Smooth muscle cell (in vitro differentiated cells): ENCODE data around the gene P2RY6. TPM values are rescaled to one million over a fixed set of nuclear protein-coding genes. Genes with fewer than 3 reads are reported as not detected.

Source experiments
- DNase-seq: peaks from one replicate; lab custom pipeline; 2025; ENCODE audit not compliant: unreplicated experiment; lab: John Stamatoyannopoulos, UW
- H2AFZ ChIP-seq: fragments of 200-600 bp; sonication (generic); 2 replicates; pipeline ENCODE4 v1.6.0; 2016; ENCODE audit warnings: antibody characterized with exemption, low read depth, mild to moderate bottlenecking
- H3F3A ChIP-seq: fragments of 200-600 bp; sonication (generic); 2 replicates; pipeline ENCODE4 v1.6.0; 2017; ENCODE audit warnings: antibody characterized with exemption, low read depth
- H3K27ac ChIP-seq: fragments of 200-600 bp; sonication (generic); 2 replicates; pipeline ENCODE4 v1.5.1; 2016; ENCODE audit warnings: low read depth, mild to moderate bottlenecking
- H3K27me3 ChIP-seq: fragments of 200-600 bp; sonication (generic); 2 replicates; pipeline ENCODE4 v1.6.1; 2016; ENCODE audit warnings: low read depth, mild to moderate bottlenecking
- H3K36me3 ChIP-seq: fragments of 200-600 bp; sonication (generic); 2 replicates; pipeline ENCODE4 v1.5.1; 2016; ENCODE audit warnings: low read depth
- H3K4me1 ChIP-seq: fragments of 200-600 bp; sonication (generic); 2 replicates; pipeline ENCODE4 v1.5.1; 2016; ENCODE audit warnings: low read depth
- H3K4me2 ChIP-seq: fragments of 200-600 bp; sonication (generic); 2 replicates; pipeline ENCODE4 v1.6.0; 2016; ENCODE audit warnings: mild to moderate bottlenecking
- H3K4me3 ChIP-seq: fragments of 200-600 bp; sonication (generic); 2 replicates; pipeline ENCODE4 v1.5.1; 2016; ENCODE audit warnings: mild to moderate bottlenecking
- H3K79me2 ChIP-seq: fragments of 200-600 bp; sonication (generic); 2 replicates; pipeline ENCODE4 v1.6.0; 2016; ENCODE audit warnings: low read depth, mild to moderate bottlenecking
- H3K9ac ChIP-seq: fragments of 200-600 bp; sonication (generic); 2 replicates; pipeline ENCODE4 v1.6.0; 2016; ENCODE audit warnings: low read depth
- H3K9me3 ChIP-seq: fragments of 200-600 bp; sonication (generic); replicated peaks from 2 replicates; pipeline ENCODE4 v1.5.1; 2016; ENCODE audit warnings: low read depth
- H4K20me1 ChIP-seq: fragments of 200-600 bp; sonication (generic); 2 replicates; pipeline ENCODE4 v1.6.0; 2016; ENCODE audit warnings: low read depth
- WGBS: methylation state at CpG from one replicate; pipeline ENCODE4 v1.1.7; 2016; ENCODE audit warnings: low lambda C conversion rate; 5-methylcytosine and 5-hydroxymethylcytosine counted together
- polyA plus RNA-seq: library from polyadenylated mRNA; unstranded; fragments of >200 nt; fragmentation: Nextera tagmentation; extraction: Ambion mirVana; gene quantifications from 2 replicates; pipeline ENCODE4 v1.2.1, GENCODE V29; 2016
- total RNA-seq: library from RNA; depleted of rRNA; stranded (reverse); fragments of >200 nt; gene quantifications from 2 replicates; pipeline ENCODE4 v1.2.3, GENCODE V29; 2014
- TF ChIP-seq, protein P1 (sequence below): fragments of 200-600 bp; sonication (generic); IDR thresholded peaks from 2 replicates; pipeline ENCODE4 v1.5.1; 2017; ENCODE audit warnings: borderline replicate concordance, mild to moderate bottlenecking, antibody characterized with exemption; ENCODE audit not compliant: insufficient read depth, poor library complexity, severe bottlenecking

P2RY6 gene
- total and polyA plus RNA-seq, 2 experiments from 2014 or later = 3.7 to 13.8 TPM

DNA sequence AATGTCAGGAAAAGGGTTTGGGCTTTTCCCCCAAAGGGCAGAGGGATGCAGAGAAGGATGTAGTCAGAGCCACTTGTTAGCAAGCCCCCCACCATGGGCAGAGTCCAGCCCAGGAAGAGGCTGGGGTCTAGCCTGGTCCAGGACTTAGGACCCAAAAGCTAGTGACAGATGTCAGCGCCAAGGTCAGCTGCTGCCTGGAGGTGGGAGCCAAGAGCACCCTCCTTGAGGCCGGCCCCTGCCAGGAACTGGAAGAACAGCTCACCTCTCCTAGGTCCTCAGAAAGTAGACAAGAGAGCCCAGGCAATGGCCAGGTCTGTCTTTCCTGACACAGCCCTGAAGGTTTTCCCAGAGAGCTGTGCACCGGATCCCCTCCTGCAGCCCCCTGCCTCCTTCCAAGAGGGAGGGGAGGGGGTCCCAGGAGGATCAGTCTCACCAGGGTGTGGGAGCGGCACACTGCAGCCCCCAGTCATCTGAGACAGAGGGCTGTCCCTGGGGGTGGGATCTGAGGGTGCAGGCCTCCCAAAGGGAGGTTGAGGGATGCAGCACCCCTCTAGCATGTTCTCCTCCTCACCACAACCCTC is 21.3 kb downstream of the P2RY6 start:
- Histone ChIP-seq H3K4me2 (no peak overlapping the region), H3K79me2 (no peaks in the 10 kb centered on the region), H4K20me1 (no peaks in the 10 kb centered on the region), H3K27me3 (no peaks in the 10 kb centered on the region), H2AFZ (no peak overlapping the region), H3F3A (no peaks in the 10 kb centered on the region), H3K36me3 (no peaks in the 10 kb centered on the region), H3K9me3 (no peaks in the 10 kb centered on the region), H3K9ac (no peak overlapping the region), H3K27ac (no peak overlapping the region), H3K4me3 (no peak overlapping the region), H3K4me1 (peaks cover 15% of the 10 kb centered on the region)
- TF ChIP-seq, protein P1, sequence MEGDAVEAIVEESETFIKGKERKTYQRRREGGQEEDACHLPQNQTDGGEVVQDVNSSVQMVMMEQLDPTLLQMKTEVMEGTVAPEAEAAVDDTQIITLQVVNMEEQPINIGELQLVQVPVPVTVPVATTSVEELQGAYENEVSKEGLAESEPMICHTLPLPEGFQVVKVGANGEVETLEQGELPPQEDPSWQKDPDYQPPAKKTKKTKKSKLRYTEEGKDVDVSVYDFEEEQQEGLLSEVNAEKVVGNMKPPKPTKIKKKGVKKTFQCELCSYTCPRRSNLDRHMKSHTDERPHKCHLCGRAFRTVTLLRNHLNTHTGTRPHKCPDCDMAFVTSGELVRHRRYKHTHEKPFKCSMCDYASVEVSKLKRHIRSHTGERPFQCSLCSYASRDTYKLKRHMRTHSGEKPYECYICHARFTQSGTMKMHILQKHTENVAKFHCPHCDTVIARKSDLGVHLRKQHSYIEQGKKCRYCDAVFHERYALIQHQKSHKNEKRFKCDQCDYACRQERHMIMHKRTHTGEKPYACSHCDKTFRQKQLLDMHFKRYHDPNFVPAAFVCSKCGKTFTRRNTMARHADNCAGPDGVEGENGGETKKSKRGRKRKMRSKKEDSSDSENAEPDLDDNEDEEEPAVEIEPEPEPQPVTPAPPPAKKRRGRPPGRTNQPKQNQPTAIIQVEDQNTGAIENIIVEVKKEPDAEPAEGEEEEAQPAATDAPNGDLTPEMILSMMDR = no peak
- no peak for DNase-seq
- WGBS = 97% methylated on average over 4 of the region's 4 CpGs

GRCh38 chr11:73294604-73295003 is 22.5 kb downstream of the P2RY6 start:
- H3K4me3 ChIP-seq = no peak overlapping the region
- TF ChIP-seq, protein P1 = no peak
- H3K9ac ChIP-seq = no peak overlapping the region
- no peaks in the 10 kb centered on the region for H3F3A ChIP-seq
- H3K79me2 ChIP-seq = no peaks in the 10 kb centered on the region
- H4K20me1 ChIP-seq = no peaks in the 10 kb centered on the region
- DNase-seq = no peak
- H3K36me3 ChIP-seq = no peaks in the 10 kb centered on the region
- H3K27ac ChIP-seq = peak overlapping the region; percentile 15
- H2AFZ ChIP-seq = no peak overlapping the region
- no peaks in the 10 kb centered on the region for H3K9me3 ChIP-seq
- no peaks in the 10 kb centered on the region for H3K27me3 ChIP-seq
- no peak overlapping the region for H3K4me2 ChIP-seq
- peaks cover 10% of the 10 kb centered on the region for H3K4me1 ChIP-seq

DNA sequence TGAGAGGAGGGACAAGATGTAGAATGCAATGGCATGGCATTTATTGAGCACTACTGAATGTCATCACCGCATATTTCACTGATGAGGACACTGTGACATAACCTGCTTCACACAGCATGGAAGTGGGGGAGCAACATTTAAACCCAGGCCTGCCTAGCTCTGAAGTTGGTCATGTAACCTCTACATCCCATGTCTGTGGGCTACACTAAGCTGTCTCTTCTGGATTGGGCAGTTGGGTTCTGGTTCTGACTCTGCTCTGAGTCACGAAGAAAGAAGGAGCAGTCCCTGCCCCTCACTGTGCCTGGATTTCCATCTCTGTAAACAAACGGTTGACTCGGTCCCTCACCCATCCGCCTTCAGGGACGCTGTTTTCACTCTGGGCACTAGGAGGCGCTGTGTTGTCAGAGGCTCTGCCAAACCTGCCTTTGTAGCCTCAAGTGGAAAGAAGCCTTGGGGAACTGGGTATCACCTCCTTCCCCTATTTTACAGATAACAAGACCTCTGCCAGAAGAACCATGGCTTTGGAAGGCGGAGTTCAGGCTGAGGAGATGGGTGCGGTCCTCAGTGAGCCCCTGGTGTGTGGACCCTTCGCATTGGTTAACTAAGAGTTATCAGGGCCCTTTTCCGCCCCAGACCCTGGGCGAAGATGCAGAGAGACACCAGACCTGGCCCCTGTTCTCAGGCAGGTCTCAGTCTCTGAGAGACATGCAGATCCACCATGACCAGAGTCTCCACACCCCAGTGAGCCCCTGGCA is 23.3 kb downstream of the P2RY6 start:
- Histone ChIP-seq H3K27me3 (no peaks in the 10 kb centered on the region), H3K79me2 (no peaks in the 10 kb centered on the region), H2AFZ (no peak overlapping the region), H3K4me1 (peaks cover 10% of the 10 kb centered on the region), H3K9ac (no peak overlapping the region), H3K9me3 (no peaks in the 10 kb centered on the region), H3F3A (no peaks in the 10 kb centered on the region), H4K20me1 (no peaks in the 10 kb centered on the region), H3K4me2 (no peak overlapping the region), H3K36me3 (no peaks in the 10 kb centered on the region), H3K4me3 (no peak overlapping the region), H3K27ac (peak overlapping the region; percentile 15)
- TF ChIP-seq, protein P1 = peak; percentile 92
- 41% methylated on average over 12 of the region's 12 CpGs for WGBS
- DNase-seq = peak; percentile 57

GRCh38 chr11:73295996-73296318 is 23.8 kb downstream of the P2RY6 start:
- DNase-seq = no peak
- Histone ChIP-seq H3K4me2 (no peak overlapping the region), H2AFZ (no peak overlapping the region), H3K4me1 (peaks cover 10% of the 10 kb centered on the region), H3K27ac (no peak overlapping the region), H3K79me2 (no peaks in the 10 kb centered on the region), H3F3A (no peaks in the 10 kb centered on the region), H3K27me3 (no peaks in the 10 kb centered on the region), H3K4me3 (no peak overlapping the region), H3K36me3 (no peaks in the 10 kb centered on the region), H3K9me3 (no peaks in the 10 kb centered on the region), H3K9ac (no peak overlapping the region), H4K20me1 (no peaks in the 10 kb centered on the region)
- TF ChIP-seq, protein P1 = no peak
- 98% methylated on average over 3 of the region's 3 CpGs for WGBS
